Measurements from ENCODE around the gene LSP1. TPM values are rescaled to one million over a fixed set of nuclear protein-coding genes. Genes with fewer than 3 reads are reported as not detected.

LSP1 gene
- total RNA-seq, 1 donor from 2014 or later, result 78.2 TPM

DNA sequence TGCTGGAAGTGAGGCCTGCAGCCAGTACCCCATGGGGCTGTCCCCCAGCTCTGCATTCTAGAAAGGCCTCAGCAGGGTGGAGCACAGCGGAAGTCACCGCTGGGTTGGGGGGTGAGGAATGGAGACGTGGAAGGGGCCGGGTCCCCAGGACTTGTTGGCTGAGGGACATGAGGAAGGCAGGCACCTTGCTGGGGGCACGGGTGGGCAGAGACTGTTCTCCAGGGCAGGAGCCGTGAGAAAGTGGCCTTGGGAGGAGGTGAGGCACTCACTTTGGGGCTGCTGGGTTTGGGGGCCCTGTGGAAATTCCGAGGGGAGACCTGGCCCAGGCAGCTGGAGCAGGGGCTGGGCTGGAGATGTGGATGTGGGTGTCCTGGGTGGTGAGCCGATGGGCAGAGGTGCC lies 9.1 kb upstream of the LSP1 start:
- Histone ChIP-seq H3K4me1 (peaks cover 25% of the 10 kb centered on the region), H3K27me3 (no peaks in the 10 kb centered on the region), H3K27ac (peak overlapping the region; percentile 74), H3K4me3 (no peak overlapping the region), H3K36me3 (no peaks in the 10 kb centered on the region), H3K9me3 (no peaks in the 10 kb centered on the region)
- DNase-seq (no peak), ATAC-seq (no peak)
- TF ChIP-seq, protein P1, sequence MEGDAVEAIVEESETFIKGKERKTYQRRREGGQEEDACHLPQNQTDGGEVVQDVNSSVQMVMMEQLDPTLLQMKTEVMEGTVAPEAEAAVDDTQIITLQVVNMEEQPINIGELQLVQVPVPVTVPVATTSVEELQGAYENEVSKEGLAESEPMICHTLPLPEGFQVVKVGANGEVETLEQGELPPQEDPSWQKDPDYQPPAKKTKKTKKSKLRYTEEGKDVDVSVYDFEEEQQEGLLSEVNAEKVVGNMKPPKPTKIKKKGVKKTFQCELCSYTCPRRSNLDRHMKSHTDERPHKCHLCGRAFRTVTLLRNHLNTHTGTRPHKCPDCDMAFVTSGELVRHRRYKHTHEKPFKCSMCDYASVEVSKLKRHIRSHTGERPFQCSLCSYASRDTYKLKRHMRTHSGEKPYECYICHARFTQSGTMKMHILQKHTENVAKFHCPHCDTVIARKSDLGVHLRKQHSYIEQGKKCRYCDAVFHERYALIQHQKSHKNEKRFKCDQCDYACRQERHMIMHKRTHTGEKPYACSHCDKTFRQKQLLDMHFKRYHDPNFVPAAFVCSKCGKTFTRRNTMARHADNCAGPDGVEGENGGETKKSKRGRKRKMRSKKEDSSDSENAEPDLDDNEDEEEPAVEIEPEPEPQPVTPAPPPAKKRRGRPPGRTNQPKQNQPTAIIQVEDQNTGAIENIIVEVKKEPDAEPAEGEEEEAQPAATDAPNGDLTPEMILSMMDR (IDR thresholded peaks at IDR 0.05), result no peak
- intact Hi-C loops (cut with DNase I), result no loop called here

DNA sequence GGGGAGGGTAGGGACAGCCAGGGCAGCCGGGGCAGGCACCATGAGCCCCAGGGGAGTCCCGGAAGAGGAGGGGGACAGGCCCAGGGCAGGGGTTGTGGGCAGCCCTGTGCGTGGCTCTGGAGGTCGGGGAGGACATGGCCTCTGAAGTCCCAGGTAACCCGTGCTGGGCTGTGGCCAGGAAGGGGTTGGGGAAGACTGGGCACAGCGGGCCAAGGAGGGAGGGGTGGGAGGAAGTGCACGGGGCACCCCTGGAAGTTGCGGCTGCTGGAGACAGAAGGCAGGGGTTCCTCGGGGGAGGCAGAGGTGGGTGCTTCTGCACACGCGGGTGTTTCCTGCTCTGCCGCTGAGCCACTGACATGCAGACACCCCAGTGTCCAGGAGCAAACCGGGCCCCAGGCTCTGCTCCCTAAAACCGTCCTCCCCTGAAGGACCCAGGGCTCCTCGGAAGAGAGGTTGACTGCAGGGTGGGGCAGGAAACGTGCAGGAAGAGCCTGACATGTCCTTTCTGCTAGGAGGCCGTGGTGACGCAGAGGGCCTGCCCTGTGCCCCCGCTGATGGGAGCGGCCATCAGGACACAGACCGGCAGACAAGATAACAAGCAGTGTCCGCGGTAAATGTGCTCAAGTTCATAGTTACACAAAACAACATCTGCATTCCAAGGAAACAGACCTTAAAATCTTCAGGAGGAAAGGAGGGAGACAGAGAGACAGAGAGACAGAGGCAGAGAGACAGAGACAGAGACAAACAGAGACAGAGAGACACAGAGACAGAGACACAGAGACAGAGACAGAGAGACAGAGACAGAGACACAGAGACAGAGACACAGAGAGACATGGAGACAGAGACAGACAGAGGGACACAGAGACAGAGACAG lies 8.4 kb upstream of the LSP1 start:
- TF ChIP-seq, protein P1 (IDR thresholded peaks at IDR 0.05), result no peak
- ATAC-seq (peak; percentile 71), DNase-seq (peak; percentile 84)
- no peaks in the 10 kb centered on the region for H3K9me3 ChIP-seq
- no peaks in the 10 kb centered on the region for H3K27me3 ChIP-seq
- H3K36me3 ChIP-seq, result no peaks in the 10 kb centered on the region
- intact Hi-C loops (cut with DNase I), result no loop called here
- H3K4me1 ChIP-seq, result peaks cover 21% of the 10 kb centered on the region
- no peak overlapping the region for H3K4me3 ChIP-seq
- peak overlapping the region; percentile 74 for H3K27ac ChIP-seq

DNA sequence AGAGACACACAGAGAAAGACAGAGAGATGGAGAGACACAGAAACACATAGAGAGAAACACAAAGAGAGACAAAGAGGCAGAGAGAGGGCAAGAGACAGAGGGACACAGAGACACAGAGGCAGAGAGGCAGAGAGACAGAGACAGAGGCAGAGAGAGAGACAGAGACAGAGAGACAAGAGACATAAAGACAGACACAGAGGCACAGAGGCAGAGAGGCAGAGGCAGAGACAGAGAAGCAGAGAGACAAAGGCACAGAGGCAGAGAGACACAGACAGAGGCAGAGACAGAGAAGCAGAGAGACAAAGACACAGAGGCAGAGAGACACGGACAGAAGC lies 7.8 kb upstream of the LSP1 start:
- Histone ChIP-seq H3K27me3 (no peaks in the 10 kb centered on the region), H3K9me3 (no peaks in the 10 kb centered on the region), H3K27ac (peak overlapping the region; percentile 74), H3K36me3 (no peaks in the 10 kb centered on the region), H3K4me1 (peaks cover 23% of the 10 kb centered on the region), H3K4me3 (no peak overlapping the region)
- ATAC-seq (no peak), DNase-seq (no peak)
- intact Hi-C loops (cut with DNase I), result no loop called here
- TF ChIP-seq, protein P1 (IDR thresholded peaks at IDR 0.05), result no peak

DNA sequence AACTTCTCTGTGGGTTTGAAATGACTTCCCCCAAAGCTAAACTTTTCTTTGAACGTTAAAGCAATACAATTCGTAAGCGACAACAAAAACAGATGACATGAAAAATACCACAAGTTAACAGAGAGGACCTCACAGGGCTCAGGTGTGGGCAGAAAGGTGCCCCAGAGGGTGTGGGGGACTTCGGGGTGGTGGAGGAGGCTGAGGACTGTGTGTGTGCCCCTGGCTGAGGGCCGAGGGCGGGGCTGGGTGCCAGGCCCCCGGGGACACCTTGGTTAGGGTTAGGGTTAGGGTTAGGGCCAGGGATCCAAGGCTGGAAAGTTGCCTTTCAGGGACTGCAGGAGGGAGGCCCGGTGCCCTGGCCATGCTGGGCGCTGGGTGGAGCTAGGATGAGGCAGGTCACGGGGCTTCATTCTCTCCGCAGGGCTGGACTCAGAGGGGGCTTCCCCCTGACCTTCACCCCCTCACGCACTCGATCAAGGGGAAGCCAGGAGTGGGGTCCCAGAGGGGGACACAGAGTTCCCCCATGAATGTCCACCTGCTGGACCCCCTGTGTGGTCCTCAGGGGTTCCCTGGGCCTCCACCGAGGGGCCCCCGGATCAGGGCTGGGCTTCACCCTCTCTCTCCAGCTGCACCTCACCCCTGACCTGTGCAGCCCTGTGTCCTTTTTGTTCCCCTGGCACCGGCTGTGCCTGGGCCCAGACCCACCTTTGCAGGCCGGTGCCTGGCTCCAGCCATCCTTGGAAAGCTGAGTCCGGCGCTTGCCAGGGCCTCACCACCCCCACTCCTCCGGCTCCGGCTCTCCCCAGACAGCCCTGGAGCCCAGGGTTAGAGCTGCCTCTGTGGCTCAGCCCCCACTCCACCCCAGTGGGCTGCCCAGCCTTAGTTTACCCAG lies 7.1 kb upstream of the LSP1 start:
- TF ChIP-seq, protein P1 (IDR thresholded peaks at IDR 0.05), result no peak
- H3K27me3 ChIP-seq, result no peaks in the 10 kb centered on the region

DNA sequence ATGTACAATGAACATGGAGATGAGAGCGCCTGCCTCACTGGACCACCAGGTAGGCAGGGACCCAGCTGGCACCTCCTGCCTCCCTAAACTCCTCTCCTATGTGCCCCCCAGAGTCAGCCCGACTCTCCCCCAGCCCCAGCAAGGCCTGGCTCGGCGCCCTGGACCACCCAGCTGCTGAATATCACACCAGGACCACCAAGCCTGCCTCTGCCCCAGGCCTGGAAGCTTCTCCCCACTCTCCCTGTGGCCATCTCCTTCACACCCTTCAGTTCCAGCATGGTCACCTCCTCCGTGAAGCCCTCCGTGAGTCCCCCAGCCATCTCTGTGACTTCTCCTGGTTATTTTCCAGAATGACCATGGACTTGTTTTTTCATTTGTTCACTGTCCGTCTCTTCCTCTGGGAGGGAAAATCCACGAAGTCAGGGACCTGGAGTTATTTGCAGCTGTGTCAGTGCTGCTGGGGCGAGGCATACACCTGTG lies 6.4 kb upstream of the LSP1 start:
- no peak for ATAC-seq
- peaks cover 27% of the 10 kb centered on the region for H3K4me1 ChIP-seq
- no peaks in the 10 kb centered on the region for H3K27me3 ChIP-seq
- intact Hi-C loops (cut with DNase I), result no loop called here
- H3K36me3 ChIP-seq, result no peaks in the 10 kb centered on the region
- H3K4me3 ChIP-seq, result no peak overlapping the region
- H3K27ac ChIP-seq, result no peak overlapping the region
- DNase-seq, result no peak
- TF ChIP-seq, protein P1 (IDR thresholded peaks at IDR 0.05), result no peak
- no peaks in the 10 kb centered on the region for H3K9me3 ChIP-seq

More for the DNA sequence above, 7.1 kb upstream of the LSP1 start:
- ATAC-seq (no peak), DNase-seq (no peak)
- Histone ChIP-seq H3K9me3 (no peaks in the 10 kb centered on the region), H3K4me1 (peaks cover 23% of the 10 kb centered on the region), H3K36me3 (no peaks in the 10 kb centered on the region), H3K27ac (peak overlapping the region; percentile 74), H3K4me3 (no peak overlapping the region)
- intact Hi-C loops (cut with DNase I), result no loop called here
